Measurements from ENCODE around the gene RNF187. TPM values are rescaled to one million over a fixed set of nuclear protein-coding genes. Genes with fewer than 3 reads are reported as not detected.

RNF187 gene
- total and polyA plus RNA-seq, 2 experiments from 2014 or later = 52.4 to 135 TPM

DNA sequence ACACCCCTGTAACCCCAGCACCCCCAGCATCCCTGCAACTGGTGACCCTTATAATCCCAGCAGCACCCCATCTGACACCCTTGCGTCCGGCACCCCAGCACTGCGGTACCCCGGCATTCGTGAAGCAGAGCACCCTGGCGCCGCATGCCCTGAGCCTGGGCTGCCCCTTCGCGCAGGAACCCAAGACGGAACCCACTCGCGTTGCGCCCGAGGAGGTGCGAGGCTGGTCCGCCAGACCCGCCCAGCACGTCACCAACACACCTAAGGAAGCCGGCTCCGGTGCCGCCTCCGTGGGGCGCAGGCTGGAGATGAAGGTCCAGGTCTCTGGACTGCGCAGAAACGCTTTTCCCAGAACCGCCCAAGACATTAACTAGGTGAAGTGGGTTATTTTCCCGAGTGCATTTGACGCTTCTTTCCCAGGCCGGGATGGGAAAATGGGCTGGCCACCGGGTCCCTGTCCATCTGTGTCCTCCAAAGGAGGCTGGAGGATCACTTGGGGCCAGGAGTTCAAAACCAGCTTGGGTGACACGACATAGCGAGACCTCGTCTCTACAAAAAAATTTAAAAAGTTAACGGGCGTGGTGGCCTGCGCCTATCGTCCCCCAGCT is 15.9 kb upstream of the RNF187 start:
- no peaks in the 10 kb centered on the region for H3K36me3 ChIP-seq (replicated peaks; ENCODE audit: insufficient read depth, low read depth)
- H3K9me3 ChIP-seq (ENCODE audit: low read depth) = no peaks in the 10 kb centered on the region
- H3K9me2 ChIP-seq (replicated peaks; ENCODE audit: insufficient read depth) = no peaks in the 10 kb centered on the region
- no peaks in the 10 kb centered on the region for H4K20me1 ChIP-seq (ENCODE audit: insufficient read depth, poor library complexity, severe bottlenecking)
- H3K79me2 ChIP-seq = no peaks in the 10 kb centered on the region
- no peak overlapping the region for H3K4me3 ChIP-seq
- H3K27me3 ChIP-seq = peaks cover 21% of the 10 kb centered on the region
- TF ChIP-seq, protein P1, sequence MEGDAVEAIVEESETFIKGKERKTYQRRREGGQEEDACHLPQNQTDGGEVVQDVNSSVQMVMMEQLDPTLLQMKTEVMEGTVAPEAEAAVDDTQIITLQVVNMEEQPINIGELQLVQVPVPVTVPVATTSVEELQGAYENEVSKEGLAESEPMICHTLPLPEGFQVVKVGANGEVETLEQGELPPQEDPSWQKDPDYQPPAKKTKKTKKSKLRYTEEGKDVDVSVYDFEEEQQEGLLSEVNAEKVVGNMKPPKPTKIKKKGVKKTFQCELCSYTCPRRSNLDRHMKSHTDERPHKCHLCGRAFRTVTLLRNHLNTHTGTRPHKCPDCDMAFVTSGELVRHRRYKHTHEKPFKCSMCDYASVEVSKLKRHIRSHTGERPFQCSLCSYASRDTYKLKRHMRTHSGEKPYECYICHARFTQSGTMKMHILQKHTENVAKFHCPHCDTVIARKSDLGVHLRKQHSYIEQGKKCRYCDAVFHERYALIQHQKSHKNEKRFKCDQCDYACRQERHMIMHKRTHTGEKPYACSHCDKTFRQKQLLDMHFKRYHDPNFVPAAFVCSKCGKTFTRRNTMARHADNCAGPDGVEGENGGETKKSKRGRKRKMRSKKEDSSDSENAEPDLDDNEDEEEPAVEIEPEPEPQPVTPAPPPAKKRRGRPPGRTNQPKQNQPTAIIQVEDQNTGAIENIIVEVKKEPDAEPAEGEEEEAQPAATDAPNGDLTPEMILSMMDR (IDR thresholded peaks at IDR 0.05; ENCODE audit: poor library complexity) = no peak
- TF ChIP-seq EZH2 (IDR thresholded peaks at IDR 0.05; ENCODE audit: borderline replicate concordance) (no peak), EZH2phosphoT487 (IDR thresholded peaks at IDR 0.05; ENCODE audit: low read depth, severe bottlenecking, unreplicated experiment) (no peak)
- H3K4me2 ChIP-seq = no peak overlapping the region
- no peak overlapping the region for H3K27ac ChIP-seq
- WGBS (ENCODE audit: low lambda C conversion rate, missing lambda C conversion rate) = 91% methylated on average over 37 of the region's 37 CpGs
- DNase-seq (ENCODE audit: low spot score) = no peak
- H3K4me1 ChIP-seq (ENCODE audit: insufficient read depth) = no peaks in the 10 kb centered on the region
- no peak overlapping the region for H2AFZ ChIP-seq

DNA sequence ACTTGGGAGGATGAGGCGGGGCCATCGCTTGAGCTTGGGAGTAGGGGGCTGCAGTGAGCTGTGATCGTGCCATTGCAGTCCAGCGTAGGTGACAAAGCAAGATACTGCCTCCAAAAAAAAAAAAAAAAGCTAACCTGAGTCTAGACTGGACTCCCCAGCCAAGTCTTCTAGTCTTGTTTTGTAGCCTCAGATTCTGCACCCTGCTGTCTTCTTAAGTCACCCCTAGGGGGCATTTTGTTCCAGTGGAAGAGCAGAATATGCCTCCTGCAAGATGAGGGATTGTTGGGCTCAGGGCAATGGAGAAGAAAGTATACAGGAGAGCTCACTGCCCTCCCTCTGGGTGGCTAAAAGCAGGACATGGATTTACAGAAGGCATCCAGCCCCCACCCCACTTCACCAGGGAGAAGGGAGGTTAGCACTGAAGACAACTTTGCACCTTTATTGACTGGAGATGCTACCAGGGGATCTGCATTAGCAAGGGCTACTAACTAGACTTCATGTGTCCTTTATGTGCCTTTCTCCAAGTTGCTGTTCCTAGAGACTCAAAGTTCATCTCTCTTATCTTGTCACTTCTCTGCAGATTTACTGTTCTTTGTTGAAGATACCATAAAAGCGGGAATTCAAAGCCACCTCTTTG is 15.3 kb upstream of the RNF187 start:
- Histone ChIP-seq H3K79me2 (no peaks in the 10 kb centered on the region), H3K4me3 (no peak overlapping the region), H2AFZ (no peak overlapping the region), H3K9me3 (ENCODE audit: low read depth) (no peaks in the 10 kb centered on the region), H3K36me3 (replicated peaks; ENCODE audit: insufficient read depth, low read depth) (no peaks in the 10 kb centered on the region), H3K4me2 (no peak overlapping the region), H4K20me1 (ENCODE audit: insufficient read depth, poor library complexity, severe bottlenecking) (no peaks in the 10 kb centered on the region), H3K9me2 (replicated peaks; ENCODE audit: insufficient read depth) (no peaks in the 10 kb centered on the region), H3K4me1 (ENCODE audit: insufficient read depth) (no peaks in the 10 kb centered on the region), H3K27me3 (peaks cover 16% of the 10 kb centered on the region), H3K27ac (no peak overlapping the region)
- DNase-seq (ENCODE audit: low spot score) = peak; percentile 66
- WGBS (ENCODE audit: low lambda C conversion rate, missing lambda C conversion rate) = 52% methylated on average over 1 of the region's 5 CpGs
- TF ChIP-seq, protein P1 (IDR thresholded peaks at IDR 0.05; ENCODE audit: poor library complexity) = peak; percentile 36
- TF ChIP-seq EZH2 (IDR thresholded peaks at IDR 0.05; ENCODE audit: borderline replicate concordance) = no peak

DNA sequence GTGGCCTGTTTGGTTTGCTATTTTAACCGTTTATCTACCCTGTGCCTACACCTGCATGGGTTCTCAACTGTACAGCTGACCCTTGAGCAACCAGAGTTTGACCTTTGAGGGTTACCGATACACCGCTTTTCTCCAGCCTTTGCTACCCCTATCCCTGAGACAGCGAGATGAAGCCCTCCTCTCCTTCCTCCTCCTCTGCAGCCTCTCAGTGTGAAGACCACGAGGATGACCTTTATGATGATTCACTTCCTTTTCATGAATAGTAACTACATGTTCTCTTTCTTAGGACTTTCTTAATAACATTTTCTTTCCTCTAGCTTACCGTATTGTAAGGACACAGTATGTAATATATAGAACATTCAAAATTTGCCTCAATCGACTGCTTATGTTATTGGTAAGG is 14.5 kb upstream of the RNF187 start:
- H3K36me3 ChIP-seq (replicated peaks; ENCODE audit: insufficient read depth, low read depth) = no peaks in the 10 kb centered on the region
- no peak overlapping the region for H3K4me3 ChIP-seq
- no peaks in the 10 kb centered on the region for H3K9me2 ChIP-seq (replicated peaks; ENCODE audit: insufficient read depth)
- H4K20me1 ChIP-seq (ENCODE audit: insufficient read depth, poor library complexity, severe bottlenecking) = no peaks in the 10 kb centered on the region
- H3K27ac ChIP-seq = no peak overlapping the region
- H3K4me2 ChIP-seq = no peak overlapping the region
- H3K79me2 ChIP-seq = no peaks in the 10 kb centered on the region
- no peak for TF ChIP-seq EZH2phosphoT487 (IDR thresholded peaks at IDR 0.05; ENCODE audit: low read depth, severe bottlenecking, unreplicated experiment)
- H3K9me3 ChIP-seq (ENCODE audit: low read depth) = no peaks in the 10 kb centered on the region
- DNase-seq (ENCODE audit: low spot score) = no peak
- H3K4me1 ChIP-seq (ENCODE audit: insufficient read depth) = no peaks in the 10 kb centered on the region
- H3K27me3 ChIP-seq = peaks cover 8% of the 10 kb centered on the region
- no peak overlapping the region for H2AFZ ChIP-seq
- WGBS (ENCODE audit: low lambda C conversion rate, missing lambda C conversion rate) = 81% methylated on average over 7 of the region's 7 CpGs

DNA sequence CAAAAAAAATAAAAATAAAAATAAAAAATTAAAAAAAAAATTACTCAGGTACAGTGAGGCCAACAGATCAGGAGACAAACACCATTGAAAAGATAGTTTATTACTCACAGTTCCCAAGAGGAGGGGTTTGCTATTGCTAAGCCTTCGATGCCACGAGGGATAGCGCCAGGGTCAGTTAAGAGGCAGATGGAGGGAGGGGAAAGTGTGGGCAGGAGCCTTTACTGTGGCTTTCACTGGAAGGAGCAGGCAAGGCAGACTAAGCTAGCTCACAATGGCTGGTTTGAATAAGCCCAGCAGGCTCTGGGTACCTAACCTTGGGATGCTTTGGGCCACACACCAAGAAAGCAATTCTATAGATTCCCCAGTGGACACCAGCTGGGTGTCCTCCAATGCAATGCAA is 12.7 kb upstream of the RNF187 start:
- Histone ChIP-seq H3K79me2 (no peaks in the 10 kb centered on the region), H3K27me3 (no peaks in the 10 kb centered on the region), H3K9me2 (replicated peaks; ENCODE audit: insufficient read depth) (no peaks in the 10 kb centered on the region), H3K9me3 (ENCODE audit: low read depth) (no peaks in the 10 kb centered on the region), H4K20me1 (ENCODE audit: insufficient read depth, poor library complexity, severe bottlenecking) (no peaks in the 10 kb centered on the region), H2AFZ (no peak overlapping the region), H3K4me2 (no peak overlapping the region), H3K4me3 (no peak overlapping the region), H3K4me1 (ENCODE audit: insufficient read depth) (peaks cover 3% of the 10 kb centered on the region), H3K36me3 (replicated peaks; ENCODE audit: insufficient read depth, low read depth) (no peaks in the 10 kb centered on the region), H3K27ac (no peak overlapping the region)
- WGBS (ENCODE audit: low lambda C conversion rate, missing lambda C conversion rate) = 87% methylated on average over 3 of the region's 3 CpGs
- TF ChIP-seq, protein P1 (IDR thresholded peaks at IDR 0.05; ENCODE audit: poor library complexity) = no peak
- no peak for TF ChIP-seq EZH2 (IDR thresholded peaks at IDR 0.05; ENCODE audit: borderline replicate concordance)
- TF ChIP-seq EZH2phosphoT487 (IDR thresholded peaks at IDR 0.05; ENCODE audit: low read depth, severe bottlenecking, unreplicated experiment) = no peak
- no peak for DNase-seq (ENCODE audit: low spot score)

All from hepatocyte (in vitro differentiated cells).